Epidermal melanocyte (primary cell): ENCODE results near the gene BAX.

ENCODE experiments used
- DNase-seq: peaks from one replicate; pipeline ENCODE4 v3.0.0; 2011; ENCODE audit warnings: low spot score; ENCODE audit not compliant: insufficient read length

The BAX gene

GRCh38 chr19:48928164-48929025 is 26.3 kb upstream of the BAX start:
- no peak for DNase-seq

DNA sequence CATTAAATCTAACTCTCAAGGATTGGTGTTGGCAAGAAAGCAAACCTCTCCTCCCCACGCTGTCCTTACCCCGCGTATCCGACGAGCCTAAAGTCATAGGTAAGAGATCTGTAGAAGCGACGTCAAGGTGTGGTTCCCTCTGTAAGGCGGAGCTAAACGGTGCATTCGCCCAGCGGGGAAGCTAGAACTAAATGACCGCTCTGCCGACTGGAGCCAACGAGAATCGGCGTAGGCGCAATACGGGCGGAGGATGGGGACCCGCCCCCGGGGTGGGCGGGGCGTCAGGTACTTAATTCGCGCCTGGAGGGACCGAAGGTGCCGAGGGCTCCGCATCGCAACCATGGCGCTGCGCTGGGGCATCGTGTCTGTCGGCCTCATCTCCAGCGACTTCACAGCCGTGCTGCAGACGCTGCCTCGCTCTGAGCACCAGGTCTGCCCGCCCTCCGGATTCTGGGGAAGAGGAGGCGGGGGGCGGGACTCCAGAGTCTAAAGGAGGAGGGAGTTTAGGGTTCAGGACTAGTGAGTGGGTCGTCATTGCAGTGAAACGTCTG is 21.2 kb upstream of the BAX start, which contains the start of gene DHDH:
Gene DHDH (plus strand): TSS at position 318 of the 551 bp plus-strand sequence. CDS start 23 bp downstream, at position 341.
- DNase-seq = no peak

DNA sequence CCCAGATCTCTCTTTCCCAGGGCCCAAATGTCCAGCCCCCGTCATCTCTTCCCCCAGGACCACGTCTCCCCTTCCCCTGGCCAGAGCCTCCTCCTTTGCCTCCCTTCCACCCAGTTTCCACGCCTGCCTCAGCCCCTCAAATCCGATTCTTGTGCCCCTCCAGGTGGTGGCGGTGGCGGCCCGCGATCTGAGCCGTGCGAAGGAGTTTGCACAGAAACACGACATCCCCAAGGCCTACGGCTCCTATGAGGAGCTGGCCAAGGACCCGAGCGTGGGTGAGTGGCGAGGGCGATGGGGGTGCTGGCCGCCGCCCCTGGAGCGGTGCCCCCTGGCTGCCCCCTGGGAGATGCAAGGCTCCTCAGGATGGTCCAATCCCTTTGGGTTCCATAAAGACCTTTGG is 19.8 kb upstream of the BAX start:
- DNase-seq = no peak

DNA sequence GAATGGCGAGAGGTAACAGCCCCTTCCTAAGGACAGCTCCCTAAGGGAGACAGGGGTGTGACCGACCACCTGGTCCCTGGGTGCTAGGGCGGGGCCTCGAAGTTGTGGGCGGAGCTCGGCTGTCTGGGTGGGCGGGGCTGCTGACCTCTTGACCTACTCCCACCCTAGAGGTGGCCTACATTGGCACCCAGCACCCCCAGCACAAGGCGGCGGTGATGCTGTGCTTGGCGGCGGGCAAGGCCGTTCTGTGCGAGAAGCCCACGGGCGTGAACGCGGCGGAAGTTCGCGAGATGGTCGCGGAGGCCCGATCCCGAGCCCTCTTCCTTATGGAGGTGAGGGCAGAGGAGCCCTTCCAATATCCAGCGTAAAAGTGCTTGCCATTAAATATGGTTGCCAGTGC is 18.8 kb upstream of the BAX start:
- no peak for DNase-seq

GRCh38 chr19:48938256-48938655 is 16.4 kb upstream of the BAX start:
- DNase-seq = no peak

GRCh38 chr19:48940902-48941301 is 13.8 kb upstream of the BAX start:
- DNase-seq = no peak

DNA sequence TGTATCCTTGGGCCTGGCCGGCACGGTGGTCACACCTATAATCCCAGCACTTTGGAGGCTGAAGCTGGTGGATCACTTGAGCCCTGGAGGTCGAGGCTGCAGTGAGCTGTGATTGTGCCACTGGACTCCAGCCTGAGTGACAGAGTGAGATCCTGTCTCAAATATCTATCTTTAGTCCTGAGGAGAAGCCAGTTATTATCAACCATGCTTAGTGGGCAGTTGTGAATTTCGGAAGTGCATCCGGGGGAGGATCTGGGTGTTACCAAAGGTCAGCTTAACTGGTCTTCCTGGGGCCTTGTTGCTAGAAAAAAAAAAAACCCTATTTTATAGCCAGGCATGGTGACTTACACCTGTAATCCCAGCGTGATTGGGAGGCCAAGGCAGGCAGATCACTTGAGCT is 11.6 kb upstream of the BAX start:
- DNase-seq = no peak

- no peak for DNase-seq
Measured at GRCh38 chr19:48945415-48945814, 9.3 kb upstream of the BAX start.

DNA sequence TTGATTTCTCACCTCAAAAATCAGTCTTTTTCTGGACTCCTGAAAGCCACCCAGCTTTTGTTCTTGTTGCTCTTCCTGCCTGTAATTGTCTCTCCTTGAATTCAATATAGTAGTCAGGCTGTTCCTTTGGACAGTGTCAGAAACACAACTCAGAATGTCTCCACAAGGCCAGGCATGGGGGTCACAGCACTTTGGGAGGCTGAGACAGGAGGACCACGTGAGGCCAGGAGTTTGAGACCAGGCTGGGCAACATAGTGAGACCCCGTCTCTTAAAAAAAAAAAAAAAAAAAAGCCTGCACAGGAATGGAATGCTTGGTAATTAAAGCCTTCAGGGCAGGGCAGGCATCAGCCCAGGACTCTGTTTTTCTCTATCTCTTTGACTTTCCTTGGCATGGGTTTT is 8.9 kb upstream of the BAX start:
- no peak for DNase-seq

DNA sequence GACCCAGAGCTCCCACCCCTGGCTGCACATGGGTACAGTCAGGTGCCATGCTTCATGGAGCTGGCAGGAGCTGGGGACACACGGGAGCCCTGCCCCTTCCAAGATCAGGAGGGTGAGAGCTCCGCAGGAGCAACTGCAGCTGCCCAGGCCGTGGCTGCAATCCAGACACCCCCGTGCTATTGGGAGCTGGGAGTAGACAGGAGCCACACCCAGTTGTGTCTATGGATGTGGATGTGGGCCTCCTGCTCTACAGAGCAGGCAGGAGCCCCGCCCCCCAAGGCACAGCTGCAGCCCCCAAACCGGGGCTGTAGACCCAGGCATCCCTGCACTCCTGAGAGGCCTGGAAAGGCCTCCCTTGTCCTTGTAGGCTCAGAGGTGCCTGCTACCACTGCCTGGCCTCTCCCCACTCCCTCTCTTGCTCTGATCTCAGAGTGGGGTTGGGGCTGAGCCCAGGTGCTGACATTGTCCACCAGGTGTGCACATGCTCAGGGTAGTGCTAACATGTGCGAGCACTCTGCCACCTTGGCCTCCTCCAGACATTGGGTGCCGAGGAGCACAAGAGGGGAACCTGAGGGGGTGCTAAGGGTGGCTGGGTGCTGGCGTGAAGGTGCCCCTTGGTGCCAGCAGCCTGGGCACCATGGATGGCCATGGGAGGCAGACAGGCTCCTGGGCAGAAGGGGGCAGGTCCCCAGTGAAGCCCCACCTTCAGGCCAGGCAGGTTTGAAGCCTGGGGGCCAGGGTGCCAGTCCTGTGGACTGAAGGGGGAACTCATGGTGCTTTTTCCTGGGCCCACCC is 8.0 kb upstream of the BAX start:
- DNase-seq = peak; percentile 7

DNA sequence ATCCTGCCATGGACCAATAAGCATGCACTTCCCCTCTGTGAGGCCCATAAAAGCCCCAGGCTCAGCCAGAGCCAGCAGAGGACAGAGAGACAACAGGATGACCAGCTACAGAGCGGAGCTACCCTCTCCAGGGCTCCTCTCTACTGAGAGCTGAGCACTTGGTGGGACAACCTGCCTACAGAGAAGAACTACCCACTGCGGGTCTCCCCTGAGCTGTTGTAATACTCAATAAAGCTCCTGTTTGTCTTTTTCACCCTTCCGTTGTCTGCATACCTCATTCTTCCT is 7.5 kb upstream of the BAX start:
- DNase-seq = no peak

- DNase-seq = no peak
Measured at GRCh38 chr19:48950159-48950558, 4.5 kb upstream of the BAX start.

DNA sequence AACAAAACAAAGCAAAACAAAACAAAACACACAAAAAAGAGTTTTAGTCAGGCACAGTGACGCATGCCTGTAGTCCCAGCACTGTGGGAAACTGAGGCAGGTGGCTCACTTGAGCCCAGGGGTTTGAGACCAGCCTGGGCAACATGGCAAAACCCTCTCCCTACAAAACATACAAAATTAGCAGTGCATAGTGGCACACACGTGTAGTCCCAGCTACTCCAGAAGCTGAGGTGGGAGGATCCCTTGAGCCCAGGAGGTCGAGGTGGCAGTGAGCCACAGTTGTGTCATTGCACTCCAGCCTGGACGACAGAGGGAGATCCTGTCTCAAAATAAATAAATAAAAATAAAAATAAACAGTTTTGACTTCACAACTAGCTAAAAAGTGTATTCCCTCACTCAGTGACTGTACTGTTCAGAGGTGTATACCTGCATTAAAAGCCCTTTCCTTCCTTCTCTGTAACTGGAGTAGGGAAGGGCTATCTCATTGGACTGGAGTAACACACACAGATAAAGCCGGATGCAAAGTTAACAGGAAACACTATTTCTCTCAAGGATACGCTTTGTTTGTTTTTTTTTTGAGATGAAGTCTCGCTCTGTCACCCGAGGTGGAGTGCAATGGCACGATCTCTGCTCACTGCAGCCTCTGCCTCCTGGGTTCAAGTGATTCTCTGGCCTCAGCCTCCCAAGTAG is 3.7 kb upstream of the BAX start:
- no peak for DNase-seq

DNA sequence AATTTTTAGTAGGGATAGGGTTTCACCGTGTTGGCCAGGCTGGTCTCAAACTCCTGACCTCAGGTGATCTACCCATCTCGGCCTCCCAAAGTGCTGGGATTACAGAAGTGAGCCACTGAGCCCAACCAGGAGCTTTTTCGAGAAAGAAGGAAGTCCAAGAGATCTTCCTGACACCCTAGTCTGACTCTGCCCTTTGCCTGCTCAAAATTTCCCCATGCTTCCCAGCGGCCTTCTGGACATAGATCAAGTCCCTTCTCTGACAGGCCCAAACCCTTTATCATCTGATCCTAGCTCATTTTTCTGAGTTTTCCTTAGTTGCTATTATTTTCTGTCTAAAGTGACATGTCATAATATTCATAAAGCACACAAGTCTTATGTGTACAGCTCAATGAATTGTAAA is 1.5 kb upstream of the BAX start:
- DNase-seq = no peak

- no peak for DNase-seq
Measured at GRCh38 chr19:48953990-48954594, 583 bp upstream of the BAX start.

DNA sequence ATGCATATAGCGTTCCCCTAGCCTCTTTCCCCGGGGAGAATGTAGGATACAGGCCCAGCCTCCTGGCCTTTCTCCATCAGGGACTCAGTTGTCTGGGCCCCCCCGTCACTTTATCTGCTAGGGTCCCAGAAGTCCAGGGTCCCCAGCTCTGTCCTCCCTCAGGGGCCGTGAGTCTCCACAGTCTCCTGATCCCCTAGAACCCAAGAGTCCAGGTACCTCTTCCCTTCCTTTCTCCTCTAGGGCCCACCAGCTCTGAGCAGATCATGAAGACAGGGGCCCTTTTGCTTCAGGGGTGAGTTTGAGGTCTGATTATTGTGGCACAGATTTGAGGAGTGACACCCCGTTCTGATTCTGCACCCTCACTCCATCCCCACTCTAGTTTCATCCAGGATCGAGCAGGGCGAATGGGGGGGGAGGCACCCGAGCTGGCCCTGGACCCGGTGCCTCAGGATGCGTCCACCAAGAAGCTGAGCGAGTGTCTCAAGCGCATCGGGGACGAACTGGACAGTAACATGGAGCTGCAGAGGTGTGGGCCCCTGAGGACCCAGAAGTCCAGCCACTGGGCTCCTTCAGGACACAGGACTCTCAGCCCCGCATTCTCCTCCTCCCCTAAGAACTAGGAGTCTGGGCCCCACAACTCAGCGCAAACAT is 758 bp downstream of the BAX start:
- no peak for DNase-seq

- no peak for DNase-seq
Measured at GRCh38 chr19:48958006-48958405, 3.3 kb downstream of the BAX start.

- no peak for DNase-seq
Measured at GRCh38 chr19:48959341-48960239, 4.9 kb downstream of the BAX start.

- no peak for DNase-seq
Measured at GRCh38 chr19:48961051-48961649, 6.5 kb downstream of the BAX start.

- no peak for DNase-seq
Measured at GRCh38 chr19:48961673-48962028, 7.0 kb downstream of the BAX start.
